ENCODE results near the gene LRCH4. TPM values are rescaled to one million over a fixed set of nuclear protein-coding genes. Genes with fewer than 3 reads are reported as not detected.

Gene LRCH4
- total RNA-seq, 2 experiments from 2014 or later, result 39.2 to 72.0 TPM

GRCh38 chr7:100584683-100585510 lies 1.0 kb downstream of the LRCH4 start:
- H3K27ac ChIP-seq (ENCODE audit: low read depth, low read length, poor library complexity, severe bottlenecking), result peak overlapping the region; percentile 92
- intact Hi-C loops (cut with micrococcal nuclease; ENCODE audit: unreplicated experiment), result no loop called here
- ChIA-PET POLR2A (interaction anchor here (0.6 to 3.1 kb wide), 16 partner anchors 10 to 306 kb away, joined by 3 to 13 read pairs (median 4); partner anchors contain the start of genes MOSPD3, POP7 and ZCWPW1), CTCF (ENCODE audit: unreplicated experiment) (interaction anchor here (1.6 kb wide), 1 partner anchor 134 kb away, joined by 12 read pairs; no protein-coding TSS in a partner anchor)
- H3K9me3 ChIP-seq (ENCODE audit: low read length), result no peaks in the 10 kb centered on the region
- peaks cover 29% of the 10 kb centered on the region for H3K4me1 ChIP-seq (ENCODE audit: insufficient read depth, low read length, poor library complexity, severe bottlenecking)
- H2AFZ ChIP-seq (ENCODE audit: low read length), result no peak overlapping the region
- DNase-seq (ENCODE audit: low spot score), result no peak
- peak overlapping the region; percentile 98 for H3K4me2 ChIP-seq (ENCODE audit: low read length)
- TF ChIP-seq CTCF (conservative IDR thresholded peaks at IDR 0.05; ENCODE audit: low read length) (no peak), EZH2phosphoT487 (IDR thresholded peaks at IDR 0.05; ENCODE audit: borderline replicate concordance, low read depth, low read length) (no peak)
- TSS peak; percentile 60 for BruUV-seq (replicated peaks)
- H3K9me2 ChIP-seq (ENCODE audit: insufficient read depth, low read length), result no peaks in the 10 kb centered on the region
- H3K4me3 ChIP-seq (ENCODE audit: low read depth, low read length, poor library complexity, severe bottlenecking), result peak overlapping the region; percentile 91
- H4K20me1 ChIP-seq (ENCODE audit: insufficient read depth, low read length), result no peaks in the 10 kb centered on the region
- H3K79me2 ChIP-seq (ENCODE audit: insufficient read depth, low read depth, low read length), result peaks cover 18% of the 10 kb centered on the region; the same call in 1 of the 2 replicates
- peaks cover 30% of the 10 kb centered on the region for H3K36me3 ChIP-seq (ENCODE audit: insufficient read depth, low read length)

- H3K79me2 ChIP-seq (ENCODE audit: insufficient read depth, low read depth, low read length), result peaks cover 18% of the 10 kb centered on the region; the same call in 1 of the 2 replicates
- ChIA-PET CTCF (ENCODE audit: unreplicated experiment) (interaction anchor here (1.1 to 1.6 kb wide), 2 partner anchors 24 to 134 kb away, joined by 3 to 12 read pairs; no protein-coding TSS in a partner anchor), POLR2A (interaction anchor here (0.6 to 3.1 kb wide), 9 partner anchors 11 to 156 kb away, joined by 3 to 12 read pairs (median 5); partner anchors contain the start of genes MOSPD3 and ZCWPW1)
- no peaks in the 10 kb centered on the region for H3K9me2 ChIP-seq (ENCODE audit: insufficient read depth, low read length)
- no peaks in the 10 kb centered on the region for H4K20me1 ChIP-seq (ENCODE audit: insufficient read depth, low read length)
- TF ChIP-seq CTCF (conservative IDR thresholded peaks at IDR 0.05; ENCODE audit: low read length) (no peak), EZH2phosphoT487 (IDR thresholded peaks at IDR 0.05; ENCODE audit: borderline replicate concordance, low read depth, low read length) (no peak)
- intact Hi-C loops (cut with micrococcal nuclease; ENCODE audit: unreplicated experiment), result no loop called here
- H3K27ac ChIP-seq (ENCODE audit: low read depth, low read length, poor library complexity, severe bottlenecking), result peak overlapping the region; percentile 92
- H2AFZ ChIP-seq (ENCODE audit: low read length), result no peak overlapping the region; the same call in 1 of the 2 replicates
- H3K4me1 ChIP-seq (ENCODE audit: insufficient read depth, low read length, poor library complexity, severe bottlenecking), result peaks cover 29% of the 10 kb centered on the region
- H3K4me3 ChIP-seq (ENCODE audit: low read depth, low read length, poor library complexity, severe bottlenecking), result peak overlapping the region; percentile 91
- H3K4me2 ChIP-seq (ENCODE audit: low read length), result peak overlapping the region; percentile 98
- BruUV-seq (replicated peaks), result no TSS peak
- H3K9me3 ChIP-seq (ENCODE audit: low read length), result no peaks in the 10 kb centered on the region
- H3K36me3 ChIP-seq (ENCODE audit: insufficient read depth, low read length), result peaks cover 37% of the 10 kb centered on the region
- peak; percentile 35 for DNase-seq (ENCODE audit: low spot score)
Measured at GRCh38 chr7:100584054-100584682, 1.8 kb downstream of the LRCH4 start.
